ENCODE results near the gene STARD13. TPM values are rescaled to one million over a fixed set of nuclear protein-coding genes. Genes with fewer than 3 reads are reported as not detected.

STARD13 gene
- total and polyA plus RNA-seq, 2 donors (not counting 1 experiment from before 2014, with no cell fraction given) = 0.06 to 0.22 TPM

- H3K27ac Mint-ChIP-seq = no peak overlapping the region
- Histone ChIP-seq H4K20me1 (ENCODE audit: control insufficient read depth, insufficient read depth, low read length, poor library complexity, severe bottlenecking) (no peaks in the 10 kb centered on the region), H3K27me3 (replicated peaks in 1 of 4; ENCODE audit: control extremely low read depth in 1 of 4, control insufficient read depth in 3 of 4, insufficient read depth in 4 of 4, low read length in 3 of 4) (no peaks in the 10 kb centered on the region), H3K9ac (ENCODE audit: low read length) (no peak overlapping the region), H3K4me2 (replicated peaks; ENCODE audit: low read depth, low read length, poor library complexity, severe bottlenecking) (no peak overlapping the region), H3K36me3 (replicated peaks in 1 of 2; ENCODE audit: control extremely low read depth in 1 of 2, control insufficient read depth in 1 of 2, extremely low read depth in 1 of 2, insufficient read depth in 2 of 2, low read length in 1 of 2) (no peaks in the 10 kb centered on the region), H2AFZ (ENCODE audit: insufficient read depth, low read depth, low read length, poor library complexity, severe bottlenecking) (no peak overlapping the region), H3K4me1 (ENCODE audit: control insufficient read depth in 2 of 2, insufficient read depth in 2 of 2, low read length in 2 of 2) (no peaks in the 10 kb centered on the region), H3K79me2 (ENCODE audit: control insufficient read depth, insufficient read depth, low read length) (no peaks in the 10 kb centered on the region), H3K27ac (ENCODE audit: low read length in 2 of 2) (no peak overlapping the region), H3K4me3 (ENCODE audit: control extremely low read depth in 1 of 5, extremely low read depth in 1 of 5, insufficient read depth in 1 of 5, low read depth in 2 of 5, low read length in 4 of 5) (no peak overlapping the region), H3K9me3 (ENCODE audit: control extremely low read depth in 1 of 3, control insufficient read depth in 2 of 3, insufficient read depth in 1 of 3, low read length in 2 of 3) (no peaks in the 10 kb centered on the region)
- TF ChIP-seq CTCF (IDR thresholded peaks at IDR 0.05) (no peak), EZH2 (IDR thresholded peaks at IDR 0.05; ENCODE audit: borderline replicate concordance, insufficient read depth, low read depth, low read length, poor library complexity, severe bottlenecking) (no peak)
- ChIA-PET POLR2A (no interaction called here), CTCF (no interaction called here)
- no peaks in the 10 kb centered on the region for H3K4me1 Mint-ChIP-seq
- DNase-seq = no peak
- H3K4me3 Mint-ChIP-seq = no peak overlapping the region
- H3K9me3 Mint-ChIP-seq (ENCODE audit: insufficient read depth) = no peaks in the 10 kb centered on the region
- ATAC-seq (ENCODE audit: low read depth) = no peak
- intact Hi-C loops (cut with micrococcal nuclease) = no loop called here
- peaks cover 10% of the 10 kb centered on the region for H3K27me3 Mint-ChIP-seq
- 73% methylated on average over 3 of the region's 3 CpGs for WGBS (ENCODE audit: insufficient coverage)
Observed at GRCh38 chr13:33152389-33152788, 133.2 kb downstream of the STARD13 start.

DNA sequence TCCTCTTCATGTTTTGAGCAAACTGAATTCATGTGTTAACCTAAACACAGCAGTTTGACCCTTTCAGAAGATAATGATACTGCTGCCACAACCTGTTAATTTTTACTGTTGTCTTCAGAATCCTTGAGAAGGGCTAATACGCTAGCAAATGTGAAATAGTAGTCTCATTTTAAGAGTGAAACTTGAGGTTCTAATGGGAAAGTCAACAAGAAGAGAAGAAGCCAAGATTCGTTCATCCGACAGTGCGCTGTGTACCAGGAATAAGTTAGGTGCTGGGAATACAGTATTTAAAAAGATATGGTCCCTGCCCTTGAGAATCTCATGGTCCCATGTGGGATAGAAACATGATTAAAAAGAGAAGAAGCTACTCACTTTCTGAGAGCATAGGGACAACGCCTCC lies 134.9 kb downstream of the STARD13 start:
- H3K4me2 ChIP-seq (replicated peaks; ENCODE audit: low read depth, low read length, poor library complexity, severe bottlenecking) = no peak overlapping the region
- H3K27me3 ChIP-seq (replicated peaks in 1 of 4; ENCODE audit: control extremely low read depth in 1 of 4, control insufficient read depth in 3 of 4, insufficient read depth in 4 of 4, low read length in 3 of 4) = no peaks in the 10 kb centered on the region
- no peak overlapping the region for H3K4me3 ChIP-seq (ENCODE audit: control extremely low read depth in 1 of 5, extremely low read depth in 1 of 5, insufficient read depth in 1 of 5, low read depth in 2 of 5, low read length in 4 of 5)
- H3K9me3 ChIP-seq (ENCODE audit: control extremely low read depth in 1 of 3, control insufficient read depth in 2 of 3, insufficient read depth in 1 of 3, low read length in 2 of 3) = peaks cover 0 to 4% (median 2%) of the 10 kb centered on the region in 3 donors
- POLR2A ChIA-PET = no interaction called here
- intact Hi-C loops (cut with micrococcal nuclease) = no loop called here
- H3K4me1 ChIP-seq (ENCODE audit: control insufficient read depth in 2 of 2, insufficient read depth in 2 of 2, low read length in 2 of 2) = no peaks in the 10 kb centered on the region
- WGBS (ENCODE audit: insufficient coverage) = 82% methylated on average over 5 of the region's 5 CpGs
- Mint-ChIP-seq H3K9me3 (ENCODE audit: insufficient read depth) (no peaks in the 10 kb centered on the region), H3K4me1 (peaks cover 3% of the 10 kb centered on the region), H3K4me3 (no peak overlapping the region), H3K27ac (no peak overlapping the region), H3K27me3 (peaks cover 10% of the 10 kb centered on the region)
- ATAC-seq (ENCODE audit: low read depth) (no peak), DNase-seq (no peak)
- H3K79me2 ChIP-seq (ENCODE audit: control insufficient read depth, insufficient read depth, low read length) = no peaks in the 10 kb centered on the region
- no peaks in the 10 kb centered on the region for H4K20me1 ChIP-seq (ENCODE audit: control insufficient read depth, insufficient read depth, low read length, poor library complexity, severe bottlenecking)
- CTCF ChIA-PET = no interaction called here
- H3K36me3 ChIP-seq (replicated peaks in 1 of 2; ENCODE audit: control extremely low read depth in 1 of 2, control insufficient read depth in 1 of 2, extremely low read depth in 1 of 2, insufficient read depth in 2 of 2, low read length in 1 of 2) = no peaks in the 10 kb centered on the region
- TF ChIP-seq EZH2 (IDR thresholded peaks at IDR 0.05; ENCODE audit: borderline replicate concordance, insufficient read depth, low read depth, low read length, poor library complexity, severe bottlenecking) = no peak
- no peak for TF ChIP-seq CTCF (IDR thresholded peaks at IDR 0.05)
- no peak overlapping the region for H3K27ac ChIP-seq (ENCODE audit: low read length in 2 of 2)
- H3K9ac ChIP-seq (ENCODE audit: low read length) = no peak overlapping the region
- no peak overlapping the region for H2AFZ ChIP-seq (ENCODE audit: insufficient read depth, low read depth, low read length, poor library complexity, severe bottlenecking)

Data from B cell (primary cell).